Adrenal gland (tissue), 12 donors: ENCODE measurements around the gene ETFB. TPM values are rescaled to one million over a fixed set of nuclear protein-coding genes. Genes with fewer than 3 reads are reported as not detected.

Source experiments
- DNase-seq, 7 donors: peaks; one replicate each; pipeline ENCODE4 v3.0.0-alpha.2; 2019 to 2020
- H3K27ac ChIP-seq, 5 donors: fragments of 200-600 bp; sonication (generic) in 4 of 5; 1 replicate in 3 of 5; 2 replicates in 2 of 5; pipeline versions ENCODE4 v1.5.1 to v1.8.0; 2016 to 2020; ENCODE audit warnings: mild to moderate bottlenecking in 1 of 5
- H3K27me3 ChIP-seq: fragments of 200-600 bp; 2 replicates; pipeline ENCODE4 v1.8.0; 2021
- H3K36me3 ChIP-seq, 2 donors: fragments of 200-600 bp; replicated peaks in 1 of 2; 1 replicate in 1 of 2; 2 replicates in 1 of 2; pipeline versions ENCODE4 v1.5.1 to v1.8.0; 2018 to 2022
- H3K4me1 ChIP-seq, 2 donors: fragments of 200-600 bp; replicated peaks in 1 of 2; 1 replicate in 1 of 2; 2 replicates in 1 of 2; pipeline versions ENCODE4 v1.5.1 to v1.8.0; 2018 to 2021
- H3K4me3 ChIP-seq, 4 donors: fragments of 200-600 bp; sonication (generic) in 3 of 4; one replicate each; pipeline ENCODE4 v1.5.1; 2016 to 2018
- H3K9me3 ChIP-seq, 3 donors: fragments of 200-600 bp; sonication (generic) in 1 of 3; replicated peaks in 1 of 3; 1 replicate in 2 of 3; 2 replicates in 1 of 3; pipeline versions ENCODE4 v1.5.1 to v1.8.0; 2016 to 2021
- CTCF ChIP-seq, 6 experiments: fragments of 450-650 bp in 4 of 6; fragments of 200-600 bp in 2 of 6; sonication (generic) in 1 of 6; IDR thresholded peaks; 1 replicate in 5 of 6; 2 replicates in 1 of 6; pipeline versions ENCODE4 v1.5.1 to v1.8.0; 2016 to 2021; ENCODE audit warnings: antibody characterized with exemption in 6 of 6, mild to moderate bottlenecking in 2 of 6, moderate library complexity in 1 of 6
- POLR2A ChIP-seq, 2 donors: fragments of 450-650 bp; IDR thresholded peaks; one replicate each; pipeline ENCODE4 v1.6.1; 2017; ENCODE audit warnings: antibody characterized with exemption in 2 of 2, mild to moderate bottlenecking in 2 of 2, moderate library complexity in 1 of 2
- WGBS, 4 donors: extraction: QIAGEN DNeasy Blood & Tissue Kit in 2 of 4; methylation state at CpG; one replicate each; pipeline versions ENCODE4 v1.1.5 to v1.1.7; 2013 to 2017; 5-methylcytosine and 5-hydroxymethylcytosine counted together
- intact Hi-C, 2 donors: fragments of 100-400 bp; cut with DNase I; formaldehyde crosslinking; loops; one replicate each; pipeline versions ENCODE4 v1.14.1 to v1.15.0; 2022 to 2023
- polyA plus RNA-seq, 3 donors: library from polyadenylated mRNA; stranded (reverse); fragments of 200-250 nt in 2 of 3; fragments of 350-450 nt in 1 of 3; fragmentation: Illumina TruSeq in 1 of 3; extraction: RNeasy Lipid Tissue Mini Kit (QIAGEN cat#74804) in 1 of 3; gene quantifications; one replicate each; pipeline ENCODE4 v1.2.3, GENCODE V29; 2013 to 2014
- total RNA-seq, 9 donors: library from RNA; depleted of rRNA in 4 of 9; stranded (reverse); fragments of >200 nt in 4 of 9; fragments of 120-200 nt in 1 of 9; fragmentation: NEBNext Ultra II Directional in 1 of 9; extraction: Animal tissue kit (Norgen Biotek cat#: 25700) in 1 of 9; gene quantifications; one replicate each; pipeline versions ENCODE4 v1.1.0 to v1.2.4, GENCODE V29; 2013 to 2023
- donor health status: healthy with polysubstance abuse.
- donor health status: Bipolar disorder and iron deficiency.
- donor health status: DM: yes; HTN: yes; CAD: no.
- donor health status: DM: no; HTN: no; CAD: no.
- donor health status: DM: no; HTN: no; CAD: no.
- donor health status: DM: yes; HTN: yes; CAD: no.

The ETFB gene
- total and polyA plus RNA-seq, 12 donors = 110 to 470 (median 240) TPM

DNA sequence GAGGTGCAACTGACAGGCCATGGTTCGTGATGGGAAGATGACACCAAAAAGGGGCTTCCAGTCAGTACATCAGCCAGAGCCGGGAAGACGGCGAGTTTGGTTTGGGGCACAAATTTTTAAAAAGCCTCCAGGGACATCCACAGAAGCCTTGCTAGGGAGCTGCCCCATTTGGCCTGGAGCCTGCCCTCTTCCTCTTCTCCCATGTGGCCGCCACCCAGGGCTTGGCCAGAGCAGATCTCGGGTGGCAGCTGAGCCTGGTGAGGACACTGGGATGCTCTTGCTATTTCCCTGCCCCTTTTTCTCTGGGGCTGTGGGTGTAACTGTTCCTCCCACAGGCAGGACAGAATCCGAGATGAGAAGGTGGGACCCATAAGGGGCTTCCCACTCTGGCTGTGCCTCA, 8.2 kb downstream of the ETFB start:
- DNase-seq = no peak
- Histone ChIP-seq H3K27ac (no peak overlapping the region), H3K9me3 (no peaks in the 10 kb centered on the region), H3K4me3 (no peak overlapping the region), H3K4me1 (peaks cover 0 to 27% of the 10 kb centered on the region in 2 donors), H3K36me3 (peaks cover 0 to 1% of the 10 kb centered on the region in 2 donors), H3K27me3 (no peaks in the 10 kb centered on the region)
- intact Hi-C loops = no loop called here
- 86 to 94% (median 89%) methylated on average over 6 to 7 of the region's 7 CpGs for WGBS, 4 donors
- TF ChIP-seq CTCF (IDR thresholded peaks at IDR 0.05) (no peak), POLR2A (IDR thresholded peaks at IDR 0.05) (no peak)

DNA sequence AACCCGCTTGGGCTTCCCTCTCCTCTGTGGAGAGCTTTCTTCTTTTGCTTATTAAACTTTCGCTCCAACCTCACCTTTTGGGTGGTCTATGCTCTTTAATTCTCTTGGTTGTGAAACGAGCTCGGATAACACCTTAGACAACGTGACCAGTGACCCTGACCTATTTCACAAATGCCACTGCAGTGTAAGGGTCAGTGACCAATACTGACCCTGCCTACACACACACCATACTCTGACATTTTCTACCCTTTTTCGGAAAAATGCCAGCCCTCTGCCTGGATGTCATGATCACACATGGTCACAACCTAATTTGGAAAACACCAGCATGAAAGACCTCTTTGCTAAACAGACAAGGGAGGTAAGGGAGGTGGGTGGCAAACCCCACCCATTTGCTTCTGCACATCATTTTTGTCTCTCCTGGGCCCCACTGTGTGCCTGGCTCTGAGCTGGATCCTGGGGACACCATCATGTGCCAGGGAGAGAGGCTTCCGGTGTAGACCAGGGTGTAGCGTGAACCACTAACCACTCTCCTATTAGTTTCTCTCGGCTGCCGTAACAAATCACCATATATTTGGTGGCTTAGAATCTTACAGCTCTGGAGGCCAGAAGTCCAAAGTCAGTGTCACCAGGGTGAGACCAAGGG, 9.9 kb downstream of the ETFB start:
- TF ChIP-seq POLR2A (IDR thresholded peaks at IDR 0.05) = no peak
- no peak for TF ChIP-seq CTCF (IDR thresholded peaks at IDR 0.05)
- Histone ChIP-seq H3K4me3 (no peak overlapping the region), H3K27ac (no peak overlapping the region), H3K4me1 (peaks cover 0 to 16% of the 10 kb centered on the region in 2 donors), H3K9me3 (no peaks in the 10 kb centered on the region), H3K27me3 (no peaks in the 10 kb centered on the region), H3K36me3 (peaks cover 0 to 12% of the 10 kb centered on the region in 2 donors)
- intact Hi-C loops = no loop called here
- no peak for DNase-seq
- 76 to 87% (median 83%) methylated on average over 8 to 10 of the region's 10 CpGs for WGBS, 4 donors

DNA sequence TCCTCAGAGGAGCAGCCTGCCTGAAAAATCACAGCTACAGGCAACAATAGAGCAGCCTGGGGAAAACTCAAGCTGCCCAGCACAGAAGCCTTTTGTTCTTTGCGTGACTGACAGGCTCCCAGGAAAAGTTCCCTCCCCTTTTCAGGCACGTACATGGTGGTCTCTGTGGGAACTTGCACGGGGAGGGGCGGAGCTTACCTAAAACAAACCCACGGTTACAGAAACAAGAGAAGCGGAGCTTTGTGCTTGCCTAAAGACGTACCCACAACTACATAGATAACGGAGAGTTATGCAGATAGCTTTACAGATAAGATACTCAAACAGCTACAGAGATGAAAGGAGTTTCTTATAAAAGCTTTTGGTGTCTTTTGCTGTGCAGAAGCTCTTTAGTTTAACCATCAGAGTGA, 11.4 kb downstream of the ETFB start:
- peaks cover 0 to 26% of the 10 kb centered on the region in 2 donors for H3K36me3 ChIP-seq
- no peaks in the 10 kb centered on the region for H3K9me3 ChIP-seq
- TF ChIP-seq POLR2A (IDR thresholded peaks at IDR 0.05) (no peak), CTCF (IDR thresholded peaks at IDR 0.05) (no peak)
- intact Hi-C loops = no loop called here
- 60 to 71% (median 68%) methylated on average over 8 of the region's 8 CpGs for WGBS, 4 donors
- no peak overlapping the region for H3K4me3 ChIP-seq
- no peaks in the 10 kb centered on the region for H3K27me3 ChIP-seq
- DNase-seq = no peak
- peaks cover 0 to 10% of the 10 kb centered on the region in 2 donors for H3K4me1 ChIP-seq
- no peak overlapping the region for H3K27ac ChIP-seq

DNA sequence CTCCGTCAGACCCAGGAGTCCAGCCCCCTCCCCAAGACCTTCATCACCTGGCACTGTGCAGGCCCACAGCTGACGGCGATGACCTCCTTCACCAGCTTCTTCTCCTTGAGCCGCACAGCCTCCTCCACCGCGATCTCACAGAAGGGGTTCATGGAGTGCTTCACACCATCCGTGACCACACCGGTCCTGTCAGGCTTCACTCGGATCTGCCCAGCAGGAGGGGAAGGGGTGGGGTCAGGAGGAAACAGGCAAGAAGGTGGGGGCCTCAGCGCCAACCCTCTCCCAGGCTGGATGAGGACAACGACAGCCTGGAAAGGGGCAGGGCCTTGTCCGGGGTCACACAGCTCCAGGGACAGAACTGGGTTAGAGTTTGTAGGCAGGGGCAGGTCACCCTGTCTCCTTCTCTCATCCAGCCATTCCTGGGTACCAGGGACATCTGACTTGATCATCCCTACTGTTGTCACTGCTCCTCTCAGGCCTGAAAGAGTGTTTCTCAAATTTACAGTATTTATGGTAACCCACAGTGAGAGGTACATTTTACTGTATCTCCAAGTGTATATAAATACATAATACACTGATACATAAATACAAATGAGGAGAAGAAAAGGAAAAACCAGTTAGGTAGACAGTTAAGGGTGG, 12.0 kb downstream of the ETFB start:
- no peaks in the 10 kb centered on the region for H3K27me3 ChIP-seq
- no peaks in the 10 kb centered on the region for H3K9me3 ChIP-seq
- H3K4me1 ChIP-seq = peaks cover 0 to 10% of the 10 kb centered on the region in 2 donors
- TF ChIP-seq CTCF (IDR thresholded peaks at IDR 0.05) (no peak), POLR2A (IDR thresholded peaks at IDR 0.05) (no peak)
- H3K4me3 ChIP-seq = no peak overlapping the region
- H3K36me3 ChIP-seq = peaks cover 0 to 26% of the 10 kb centered on the region in 2 donors
- 61 to 77% (median 72%) methylated on average over 10 to 12 of the region's 12 CpGs for WGBS, 4 donors
- intact Hi-C loops = no loop called here
- no peak for DNase-seq
- H3K27ac ChIP-seq = no peak overlapping the region
